ENCODE measurements around the gene BOD1.

Gene BOD1

GRCh38 chr5:173659423-173659822, 43.0 kb upstream of the BOD1 start:
- H3K4me3 ChIP-seq (ENCODE audit: low read depth, low read length) = no peak overlapping the region
- no peak for DNase-seq (ENCODE audit: low read depth)
- TF ChIP-seq CTCF (conservative IDR thresholded peaks at IDR 0.05; ENCODE audit: low read depth, low read length) = no peak

GRCh38 chr5:173657741-173658356, 41.4 kb upstream of the BOD1 start:
- no peak for DNase-seq (ENCODE audit: low read depth)
- TF ChIP-seq CTCF (conservative IDR thresholded peaks at IDR 0.05; ENCODE audit: low read depth, low read length) = no peak
- H3K4me3 ChIP-seq (ENCODE audit: low read depth, low read length) = no peak overlapping the region

- no peak for TF ChIP-seq CTCF (conservative IDR thresholded peaks at IDR 0.05; ENCODE audit: low read depth, low read length)
- H3K4me3 ChIP-seq (ENCODE audit: low read depth, low read length) = no peak overlapping the region
- no peak for DNase-seq (ENCODE audit: low read depth)
Measured at GRCh38 chr5:173655196-173655797, 38.8 kb upstream of the BOD1 start.

- TF ChIP-seq CTCF (conservative IDR thresholded peaks at IDR 0.05; ENCODE audit: low read depth, low read length) = no peak
- DNase-seq (ENCODE audit: low read depth) = no peak
Measured at GRCh38 chr5:173653822-173654523, 37.5 kb upstream of the BOD1 start.

GRCh38 chr5:173648308-173648866, 31.9 kb upstream of the BOD1 start:
- no peak for DNase-seq (ENCODE audit: low read depth)
- no peak overlapping the region for H3K4me3 ChIP-seq (ENCODE audit: low read depth, low read length)
- TF ChIP-seq CTCF (conservative IDR thresholded peaks at IDR 0.05; ENCODE audit: low read depth, low read length) = no peak

More at GRCh38 chr5:173653822-173654523, 37.5 kb upstream of the BOD1 start:
- no peak overlapping the region for H3K4me3 ChIP-seq (ENCODE audit: low read depth, low read length)

GRCh38 chr5:173646692-173647091, 30.2 kb upstream of the BOD1 start:
- DNase-seq (ENCODE audit: low read depth) = no peak
- no peak overlapping the region for H3K4me3 ChIP-seq (ENCODE audit: low read depth, low read length)
- TF ChIP-seq CTCF (conservative IDR thresholded peaks at IDR 0.05; ENCODE audit: low read depth, low read length) = no peak
